ENCODE measurements around the gene RAD51B. TPM values are rescaled to one million over a fixed set of nuclear protein-coding genes. Genes with fewer than 3 reads are reported as not detected.

RAD51B gene
- total RNA-seq, 6 donors from 2014 or later, result 10.6 to 63.9 (median 18.4) TPM

GRCh38 chr14:68713782-68714181 lies 894.2 kb downstream of the RAD51B start:
- ATAC-seq (ENCODE audit: low FRiP score in 2 of 2) (no peak), DNase-seq (no peak)
- H3K27me3 ChIP-seq, result no peaks in the 10 kb centered on the region
- WGBS, 2 donors, result 67 to 70% methylated on average over 7 of the region's 7 CpGs
- no peaks in the 10 kb centered on the region for H3K9me3 ChIP-seq
- TF ChIP-seq POLR2AphosphoS5 (IDR thresholded peaks at IDR 0.05), result no peak
- no peak for TF ChIP-seq CTCF (IDR thresholded peaks at IDR 0.05)
- TF ChIP-seq POLR2A (IDR thresholded peaks at IDR 0.05), result no peak
- no peak for TF ChIP-seq EP300 (IDR thresholded peaks at IDR 0.05)
- H3K4me1 ChIP-seq, result peaks cover 0 to 20% (median 0%) of the 10 kb centered on the region in 4 donors
- H3K36me3 ChIP-seq, result no peaks in the 10 kb centered on the region
- no peak overlapping the region for H3K27ac ChIP-seq
- H3K4me3 ChIP-seq, result no peak overlapping the region

GRCh38 chr14:68714991-68715924 lies 895.7 kb downstream of the RAD51B start:
- Histone ChIP-seq H3K27ac (no peak overlapping the region), H3K9me3 (peaks cover 0 to 2% (median 0%) of the 10 kb centered on the region in 4 donors), H3K4me1 (peaks cover 0 to 20% (median 0%) of the 10 kb centered on the region in 4 donors), H3K36me3 (no peaks in the 10 kb centered on the region), H3K4me3 (no peak overlapping the region), H3K27me3 (no peaks in the 10 kb centered on the region)
- DNase-seq (no peak), ATAC-seq (ENCODE audit: low FRiP score in 2 of 2) (peak in 1 of 2 donors; percentile 75)
- peak in 1 of 4 donors; percentile 19 for TF ChIP-seq POLR2A (IDR thresholded peaks at IDR 0.05)
- TF ChIP-seq CTCF (IDR thresholded peaks at IDR 0.05), result no peak
- WGBS, 2 donors, result 77 to 84% methylated on average over 7 of the region's 7 CpGs

GRCh38 chr14:68716698-68717097 lies 897.1 kb downstream of the RAD51B start:
- 70 to 93% methylated on average over 4 of the region's 4 CpGs for WGBS, 2 donors
- Histone ChIP-seq H3K9me3 (peaks cover 0 to 8% (median 0%) of the 10 kb centered on the region in 4 donors), H3K4me3 (no peak overlapping the region), H3K4me1 (peaks cover 0 to 15% (median 0%) of the 10 kb centered on the region in 4 donors), H3K36me3 (no peaks in the 10 kb centered on the region), H3K27me3 (no peaks in the 10 kb centered on the region), H3K27ac (no peak overlapping the region)
- ATAC-seq (ENCODE audit: low FRiP score in 2 of 2), result no peak
- TF ChIP-seq POLR2A (IDR thresholded peaks at IDR 0.05), result no peak
- TF ChIP-seq POLR2AphosphoS5 (IDR thresholded peaks at IDR 0.05), result no peak
- no peak for TF ChIP-seq EP300 (IDR thresholded peaks at IDR 0.05)
- TF ChIP-seq CTCF (IDR thresholded peaks at IDR 0.05), result peak in 3 of 6 experiments; percentile 8 to 16 (median 13)
- DNase-seq, result no peak

GRCh38 chr14:68718023-68718990 lies 898.7 kb downstream of the RAD51B start:
- H3K36me3 ChIP-seq, result no peaks in the 10 kb centered on the region
- ATAC-seq (ENCODE audit: low FRiP score in 2 of 2), result no peak
- H3K27me3 ChIP-seq, result no peaks in the 10 kb centered on the region
- WGBS, 2 donors, result 90 to 93% methylated on average over 8 of the region's 8 CpGs
- TF ChIP-seq EP300 (IDR thresholded peaks at IDR 0.05) (no peak), CTCF (IDR thresholded peaks at IDR 0.05) (peak in 5 of 6 experiments; percentile 22 to 36 (median 26))
- peak in 1 of 2 donors; percentile 33 for DNase-seq
- H3K4me3 ChIP-seq, result no peak overlapping the region
- no peak overlapping the region for H3K27ac ChIP-seq
- peaks cover 0 to 8% (median 0%) of the 10 kb centered on the region in 4 donors for H3K9me3 ChIP-seq
- H3K4me1 ChIP-seq, result peaks cover 0 to 11% (median 0%) of the 10 kb centered on the region in 4 donors

Measured in upper lobe of left lung (tissue), 6 donors.